HCT116 (cell line): ENCODE results near the gene VPS45.
"Not testable (repeated sequence)": the region's sequence is repeated elsewhere in the genome, so short reads cannot be mapped to it uniquely, and the experiment has no call there.

Experiments used
- CEBPB ChIP-seq: IDR thresholded peaks from 2 replicates; pipeline ENCODE4 v1.6.1; 2012; ENCODE audit warnings: low read depth
- EZH2 ChIP-seq: fragments of 200-600 bp; sonication (generic); IDR thresholded peaks from 2 replicates; pipeline ENCODE4 v1.6.1; 2017; ENCODE audit warnings: antibody characterized with exemption, mixed run types
- MAX ChIP-seq: IDR thresholded peaks from 2 replicates; pipeline ENCODE4 v1.6.1; 2012
- POLR2A ChIP-seq: IDR thresholded peaks from 2 replicates; pipeline ENCODE4 v1.7.0; 2011; ENCODE audit warnings: borderline replicate concordance; ENCODE audit not compliant: insufficient read depth, insufficient read length; ENCODE audit errors: extremely low read depth
- POLR2AphosphoS5 ChIP-seq: IDR thresholded peaks from 2 replicates; pipeline ENCODE4 v1.6.1; 2011; ENCODE audit warnings: mild to moderate bottlenecking, low read depth, low read length, moderate library complexity
- RAD21 ChIP-seq: IDR thresholded peaks from 2 replicates; pipeline ENCODE4 v1.6.1; 2012; ENCODE audit warnings: low read depth, mild to moderate bottlenecking
- REST ChIP-seq: IDR thresholded peaks from 2 replicates; pipeline ENCODE4 v1.6.1; 2012; ENCODE audit warnings: low read depth
- TF ChIP-seq, protein P1 (sequence below), 3 experiments: fragments of 200-600 bp in 1 of 3; sonication (generic) in 1 of 3; IDR thresholded peaks in 2 of 3; conservative IDR thresholded peaks in 1 of 3; 2 replicates each; pipeline ENCODE4 v1.5.1; 2012 to 2017; ENCODE audit warnings: low read depth in 2 of 3, low read length in 2 of 3, antibody characterized with exemption in 1 of 3, borderline replicate concordance in 1 of 3, control low read depth in 1 of 3, mild to moderate bottlenecking in 1 of 3, mixed read lengths in 1 of 3, mixed run types in 1 of 3, moderate library complexity in 1 of 3; ENCODE audit not compliant: insufficient read depth in 1 of 3

DNA sequence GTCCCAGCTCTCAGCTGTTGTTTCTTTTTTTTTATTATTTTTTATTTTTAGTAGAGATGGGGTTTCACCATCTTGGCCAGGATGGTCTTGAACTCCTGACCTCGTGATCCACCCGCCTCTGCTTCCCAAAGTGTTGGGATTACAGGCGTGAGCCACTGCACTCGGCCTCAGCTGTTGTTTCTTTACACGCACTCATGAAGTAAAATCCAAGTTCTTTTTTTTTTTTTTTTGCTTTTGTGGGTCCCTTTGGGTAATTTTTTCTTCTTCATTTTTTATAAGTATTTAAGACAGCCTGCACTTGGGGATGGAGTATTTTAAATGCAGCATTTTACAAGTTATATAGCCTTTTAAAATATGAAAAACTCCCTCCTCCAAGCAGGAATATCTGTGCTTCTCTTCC lies 78.4 kb downstream of the VPS45 start:
- TF ChIP-seq, protein P1, sequence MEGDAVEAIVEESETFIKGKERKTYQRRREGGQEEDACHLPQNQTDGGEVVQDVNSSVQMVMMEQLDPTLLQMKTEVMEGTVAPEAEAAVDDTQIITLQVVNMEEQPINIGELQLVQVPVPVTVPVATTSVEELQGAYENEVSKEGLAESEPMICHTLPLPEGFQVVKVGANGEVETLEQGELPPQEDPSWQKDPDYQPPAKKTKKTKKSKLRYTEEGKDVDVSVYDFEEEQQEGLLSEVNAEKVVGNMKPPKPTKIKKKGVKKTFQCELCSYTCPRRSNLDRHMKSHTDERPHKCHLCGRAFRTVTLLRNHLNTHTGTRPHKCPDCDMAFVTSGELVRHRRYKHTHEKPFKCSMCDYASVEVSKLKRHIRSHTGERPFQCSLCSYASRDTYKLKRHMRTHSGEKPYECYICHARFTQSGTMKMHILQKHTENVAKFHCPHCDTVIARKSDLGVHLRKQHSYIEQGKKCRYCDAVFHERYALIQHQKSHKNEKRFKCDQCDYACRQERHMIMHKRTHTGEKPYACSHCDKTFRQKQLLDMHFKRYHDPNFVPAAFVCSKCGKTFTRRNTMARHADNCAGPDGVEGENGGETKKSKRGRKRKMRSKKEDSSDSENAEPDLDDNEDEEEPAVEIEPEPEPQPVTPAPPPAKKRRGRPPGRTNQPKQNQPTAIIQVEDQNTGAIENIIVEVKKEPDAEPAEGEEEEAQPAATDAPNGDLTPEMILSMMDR (IDR thresholded peaks at IDR 0.05 in 2 of 3, conservative IDR thresholded peaks at IDR 0.05 in 1 of 3; ENCODE audit: borderline replicate concordance in 1 of 3, insufficient read depth in 1 of 3, low read depth in 2 of 3, low read length in 2 of 3) = not testable (repeated sequence)
- TF ChIP-seq MAX, REST, POLR2A, RAD21, CEBPB, EZH2, POLR2AphosphoS5: not testable (repeated sequence)
